H1 (cell line): ENCODE results near the gene PHC1.

Experiments
- POLR2A ChIP-seq, 2 experiments: IDR thresholded peaks; 1 replicate in 1 of 2; 2 replicates in 1 of 2; pipeline ENCODE4 v1.6.1; 2011; ENCODE audit warnings: low read depth in 2 of 2, low read length in 2 of 2, mild to moderate bottlenecking in 2 of 2; ENCODE audit errors: control extremely low read depth in 1 of 2
- POLR2AphosphoS5 ChIP-seq: IDR thresholded peaks from 2 replicates; pipeline ENCODE4 v1.6.1; 2011; ENCODE audit warnings: low read depth, low read length
- TF ChIP-seq, protein P1 (sequence below), 3 experiments: IDR thresholded peaks; 1 replicate in 2 of 3; 2 replicates in 1 of 3; pipeline versions ENCODE4 v1.5.1 to v1.6.1; 2011; ENCODE audit warnings: low read length in 3 of 3, mild to moderate bottlenecking in 3 of 3, inconsistent platforms in 2 of 3, low read depth in 1 of 3, moderate library complexity in 1 of 3; ENCODE audit not compliant: insufficient read depth in 1 of 3; ENCODE audit errors: control extremely low read depth in 1 of 3

GRCh38 chr12:8987163-8987562 lies 72.9 kb downstream of the PHC1 start:
- TF ChIP-seq, protein P1, sequence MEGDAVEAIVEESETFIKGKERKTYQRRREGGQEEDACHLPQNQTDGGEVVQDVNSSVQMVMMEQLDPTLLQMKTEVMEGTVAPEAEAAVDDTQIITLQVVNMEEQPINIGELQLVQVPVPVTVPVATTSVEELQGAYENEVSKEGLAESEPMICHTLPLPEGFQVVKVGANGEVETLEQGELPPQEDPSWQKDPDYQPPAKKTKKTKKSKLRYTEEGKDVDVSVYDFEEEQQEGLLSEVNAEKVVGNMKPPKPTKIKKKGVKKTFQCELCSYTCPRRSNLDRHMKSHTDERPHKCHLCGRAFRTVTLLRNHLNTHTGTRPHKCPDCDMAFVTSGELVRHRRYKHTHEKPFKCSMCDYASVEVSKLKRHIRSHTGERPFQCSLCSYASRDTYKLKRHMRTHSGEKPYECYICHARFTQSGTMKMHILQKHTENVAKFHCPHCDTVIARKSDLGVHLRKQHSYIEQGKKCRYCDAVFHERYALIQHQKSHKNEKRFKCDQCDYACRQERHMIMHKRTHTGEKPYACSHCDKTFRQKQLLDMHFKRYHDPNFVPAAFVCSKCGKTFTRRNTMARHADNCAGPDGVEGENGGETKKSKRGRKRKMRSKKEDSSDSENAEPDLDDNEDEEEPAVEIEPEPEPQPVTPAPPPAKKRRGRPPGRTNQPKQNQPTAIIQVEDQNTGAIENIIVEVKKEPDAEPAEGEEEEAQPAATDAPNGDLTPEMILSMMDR (IDR thresholded peaks at IDR 0.05; ENCODE audit: control extremely low read depth in 1 of 3, insufficient read depth in 1 of 3, low read depth in 1 of 3, low read length in 3 of 3) = no peak
- no peak for TF ChIP-seq POLR2A (IDR thresholded peaks at IDR 0.05; ENCODE audit: control extremely low read depth in 1 of 2, low read depth in 2 of 2, low read length in 2 of 2)
- TF ChIP-seq POLR2AphosphoS5 = no peak
